ENCODE results near the gene CYP51A1.

DNA sequence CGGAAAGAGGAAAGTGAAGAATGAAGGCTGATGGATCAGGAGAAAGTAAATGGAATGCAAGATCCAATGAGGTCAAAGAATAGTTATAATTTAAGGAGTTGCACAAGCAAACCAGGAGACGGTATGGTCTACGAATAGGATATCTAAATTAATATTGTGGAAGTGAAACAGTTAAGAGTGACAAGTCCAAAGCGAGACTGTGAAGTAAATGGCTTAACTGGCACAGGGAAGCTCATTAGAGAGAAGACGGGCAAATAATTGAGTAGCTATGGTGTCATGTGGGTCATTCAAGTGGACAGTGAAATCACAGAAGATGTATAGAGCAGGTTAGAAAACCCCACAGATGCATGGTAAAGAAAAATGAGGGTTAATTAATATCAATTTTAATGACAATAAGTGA lies 3.2 kb downstream of the CYP51A1 start:
- TF ChIP-seq CTCF (IDR thresholded peaks at IDR 0.05; ENCODE audit: insufficient read depth, low read length, poor library complexity, severe bottlenecking) (no peak), EZH2phosphoT487 (conservative IDR thresholded peaks at IDR 0.05; ENCODE audit: low read length) (no peak)

All from SU-DHL-6 (cell line).